Spleen (tissue), 11 donors: Measurements from ENCODE around the gene RNF152. TPM values are rescaled to one million over a fixed set of nuclear protein-coding genes. Genes with fewer than 3 reads are reported as not detected.

Source experiments
- DNase-seq: peaks from one replicate; pipeline ENCODE4 v3.0.0-alpha.2; 2020
- H3K27ac ChIP-seq, 8 donors: fragments of 200-600 bp; sonication (generic) in 7 of 8; 1 replicate in 4 of 8; 2 replicates in 4 of 8; pipeline versions ENCODE4 v1.5.0 to v1.8.0; 2016 to 2021; ENCODE audit warnings: inconsistent platforms in 4 of 8, mild to moderate bottlenecking in 4 of 8, moderate library complexity in 1 of 8
- H3K27me3 ChIP-seq, 7 donors: fragments of 200-600 bp; sonication (generic) in 6 of 7; replicated peaks in 1 of 7; 1 replicate in 4 of 7; 2 replicates in 3 of 7; pipeline versions ENCODE4 v1.5.0 to v1.8.0; 2016 to 2021; ENCODE audit warnings: inconsistent platforms in 3 of 7, mild to moderate bottlenecking in 1 of 7
- H3K36me3 ChIP-seq, 6 donors: fragments of 200-600 bp; sonication (generic) in 5 of 6; 1 replicate in 4 of 6; 2 replicates in 2 of 6; pipeline versions ENCODE4 v1.5.0 to v1.8.0; 2016 to 2021; ENCODE audit warnings: inconsistent platforms in 2 of 6
- H3K4me1 ChIP-seq, 6 donors: fragments of 200-600 bp; sonication (generic) in 5 of 6; 1 replicate in 3 of 6; 2 replicates in 3 of 6; pipeline versions ENCODE4 v1.5.0 to v1.8.0; 2016 to 2021; ENCODE audit warnings: inconsistent platforms in 3 of 6
- H3K4me3 ChIP-seq, 8 donors: fragments of 200-600 bp; sonication (generic) in 7 of 8; 1 replicate in 4 of 8; 2 replicates in 4 of 8; pipeline versions ENCODE4 v1.5.0 to v1.8.0; 2016 to 2021; ENCODE audit warnings: inconsistent platforms in 4 of 8, mild to moderate bottlenecking in 4 of 8, moderate library complexity in 2 of 8
- H3K9me3 ChIP-seq, 8 donors: fragments of 200-600 bp; sonication (generic) in 7 of 8; 1 replicate in 4 of 8; 2 replicates in 4 of 8; pipeline versions ENCODE4 v1.5.0 to v1.8.0; 2016 to 2021; ENCODE audit warnings: inconsistent platforms in 4 of 8
- POLR2A ChIP-seq, 3 donors: fragments of 450-650 bp; IDR thresholded peaks; one replicate each; pipeline ENCODE4 v1.5.1; 2017; ENCODE audit warnings: antibody characterized with exemption in 3 of 3, mild to moderate bottlenecking in 1 of 3
- POLR2AphosphoS5 ChIP-seq, 3 donors: sonication (generic); formaldehyde crosslinking; IDR thresholded peaks; one replicate each; pipeline ENCODE4 v1.5.1; 2017; ENCODE audit warnings: antibody characterized with exemption in 3 of 3
- WGBS, 5 donors: extraction: QIAGEN DNeasy Blood & Tissue Kit in 3 of 5; methylation state at CpG; one replicate each; pipeline versions ENCODE4 v1.1.5 to v1.1.7; 2013 to 2018; 5-methylcytosine and 5-hydroxymethylcytosine counted together
- intact Hi-C: fragments of 100-400 bp; cut with DNase I; formaldehyde crosslinking; loops from one replicate; pipeline ENCODE4 v1.15.0; 2023; ENCODE audit warnings: low total_unique reads
- polyA plus RNA-seq, 3 donors: library from polyadenylated mRNA; stranded (reverse); fragments of 200-250 nt; gene quantifications; one replicate each; pipeline ENCODE4 v1.2.1, GENCODE V29; 2013
- total RNA-seq, 7 donors: library from RNA; depleted of rRNA in 3 of 7; stranded (reverse); fragments of >200 nt in 3 of 7; fragmentation: NEBNext Ultra II Directional in 4 of 7; extraction: Animal tissue kit (Norgen Biotek cat#: 25700) in 4 of 7; gene quantifications; one replicate each; pipeline versions ENCODE4 v1.1.0 to v1.2.1, GENCODE V29; 2016 to 2021
- TF ChIP-seq, protein P1 (sequence below), 11 experiments: fragments of 200-600 bp in 7 of 11; fragments of 450-650 bp in 4 of 11; sonication (generic) in 4 of 11; IDR thresholded peaks in 8 of 11; conservative IDR thresholded peaks in 3 of 11; 1 replicate in 7 of 11; 2 replicates in 4 of 11; pipeline versions ENCODE4 v1.4.0 to v1.8.0; 2016 to 2021; ENCODE audit warnings: antibody characterized with exemption in 11 of 11, inconsistent platforms in 4 of 11, mild to moderate bottlenecking in 1 of 11
- donor health status: healthy with polysubstance abuse.
- donor health status: DM: no; HTN: no; CAD: no; lungs with moderate emphysema.
- donor health status: DM: no; HTN: no; CAD: no.
- donor health status: Bipolar disorder and iron deficiency.
- donor health status: healthy.
- donor health status: DM: no; HTN: no; CAD: no.
- donor health status: DM: yes; HTN: yes; CAD: no.

Gene RNF152
- total and polyA plus RNA-seq, 10 donors: 0.15 to 7.1 (median 2.2) TPM

DNA sequence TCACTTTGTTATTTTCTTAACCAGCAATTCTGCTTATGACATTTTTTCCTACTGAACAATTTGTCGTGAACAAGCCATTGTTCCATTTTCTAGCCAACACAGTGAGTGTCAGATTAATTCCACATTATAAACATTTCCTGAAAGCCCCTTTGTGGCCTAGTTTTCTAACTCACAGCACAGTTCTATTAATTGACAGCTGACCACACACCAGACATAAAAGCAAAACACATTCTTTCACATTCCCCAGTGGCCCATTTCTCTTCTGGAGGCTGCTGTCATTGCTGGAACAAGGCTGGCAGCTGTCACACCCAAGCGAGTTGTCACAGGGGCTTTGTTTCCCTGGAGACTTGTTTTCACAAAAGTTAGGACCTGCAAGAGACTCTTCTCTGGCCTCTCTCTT, 50.7 kb downstream of the RNF152 start:
- Histone ChIP-seq H3K27ac (no peak overlapping the region), H3K4me3 (no peak overlapping the region), H3K27me3 (no peaks in the 10 kb centered on the region), H3K4me1 (no peaks in the 10 kb centered on the region), H3K36me3 (no peaks in the 10 kb centered on the region), H3K9me3 (peaks cover 0 to 6% (median 0%) of the 10 kb centered on the region in 8 donors)
- intact Hi-C loops: no loop called here
- no peak for DNase-seq
- WGBS, 5 donors: 48 to 58% (median 51%) methylated on average over 2 of the region's 2 CpGs
- TF ChIP-seq, protein P1, sequence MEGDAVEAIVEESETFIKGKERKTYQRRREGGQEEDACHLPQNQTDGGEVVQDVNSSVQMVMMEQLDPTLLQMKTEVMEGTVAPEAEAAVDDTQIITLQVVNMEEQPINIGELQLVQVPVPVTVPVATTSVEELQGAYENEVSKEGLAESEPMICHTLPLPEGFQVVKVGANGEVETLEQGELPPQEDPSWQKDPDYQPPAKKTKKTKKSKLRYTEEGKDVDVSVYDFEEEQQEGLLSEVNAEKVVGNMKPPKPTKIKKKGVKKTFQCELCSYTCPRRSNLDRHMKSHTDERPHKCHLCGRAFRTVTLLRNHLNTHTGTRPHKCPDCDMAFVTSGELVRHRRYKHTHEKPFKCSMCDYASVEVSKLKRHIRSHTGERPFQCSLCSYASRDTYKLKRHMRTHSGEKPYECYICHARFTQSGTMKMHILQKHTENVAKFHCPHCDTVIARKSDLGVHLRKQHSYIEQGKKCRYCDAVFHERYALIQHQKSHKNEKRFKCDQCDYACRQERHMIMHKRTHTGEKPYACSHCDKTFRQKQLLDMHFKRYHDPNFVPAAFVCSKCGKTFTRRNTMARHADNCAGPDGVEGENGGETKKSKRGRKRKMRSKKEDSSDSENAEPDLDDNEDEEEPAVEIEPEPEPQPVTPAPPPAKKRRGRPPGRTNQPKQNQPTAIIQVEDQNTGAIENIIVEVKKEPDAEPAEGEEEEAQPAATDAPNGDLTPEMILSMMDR (IDR thresholded peaks at IDR 0.05 in 8 of 11, conservative IDR thresholded peaks at IDR 0.05 in 3 of 11): no peak
- TF ChIP-seq POLR2A (IDR thresholded peaks at IDR 0.05): no peak
- TF ChIP-seq POLR2AphosphoS5 (IDR thresholded peaks at IDR 0.05): no peak

DNA sequence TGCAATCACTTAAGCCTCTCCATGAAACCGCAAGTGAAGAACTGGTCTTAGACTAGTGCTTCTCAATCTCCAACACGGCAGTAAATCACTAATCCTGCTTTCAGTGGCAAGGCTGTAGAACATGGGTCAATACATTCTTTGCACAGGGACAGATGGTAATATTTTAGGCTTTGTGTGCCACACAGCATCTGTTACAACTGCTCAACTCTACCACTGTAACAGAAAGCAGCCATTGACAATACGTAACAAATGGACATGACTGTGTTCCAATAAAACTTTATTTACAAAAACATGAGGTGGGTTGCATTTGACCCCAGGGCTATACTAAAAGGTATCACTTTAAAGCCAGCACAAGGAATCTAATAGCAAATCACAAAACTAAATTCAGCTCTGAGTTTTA, 51.1 kb downstream of the RNF152 start:
- WGBS, 5 donors: 63 to 98% (median 75%) methylated on average over 3 of the region's 3 CpGs
- DNase-seq: no peak
- Histone ChIP-seq H3K4me3 (no peak overlapping the region), H3K27ac (no peak overlapping the region), H3K27me3 (no peaks in the 10 kb centered on the region), H3K36me3 (no peaks in the 10 kb centered on the region), H3K9me3 (peaks cover 0 to 6% (median 0%) of the 10 kb centered on the region in 8 donors), H3K4me1 (no peaks in the 10 kb centered on the region)
- intact Hi-C loops: no loop called here
- TF ChIP-seq, protein P1 (IDR thresholded peaks at IDR 0.05 in 8 of 11, conservative IDR thresholded peaks at IDR 0.05 in 3 of 11): no peak
- TF ChIP-seq POLR2A (IDR thresholded peaks at IDR 0.05) (no peak), POLR2AphosphoS5 (IDR thresholded peaks at IDR 0.05) (no peak)

DNA sequence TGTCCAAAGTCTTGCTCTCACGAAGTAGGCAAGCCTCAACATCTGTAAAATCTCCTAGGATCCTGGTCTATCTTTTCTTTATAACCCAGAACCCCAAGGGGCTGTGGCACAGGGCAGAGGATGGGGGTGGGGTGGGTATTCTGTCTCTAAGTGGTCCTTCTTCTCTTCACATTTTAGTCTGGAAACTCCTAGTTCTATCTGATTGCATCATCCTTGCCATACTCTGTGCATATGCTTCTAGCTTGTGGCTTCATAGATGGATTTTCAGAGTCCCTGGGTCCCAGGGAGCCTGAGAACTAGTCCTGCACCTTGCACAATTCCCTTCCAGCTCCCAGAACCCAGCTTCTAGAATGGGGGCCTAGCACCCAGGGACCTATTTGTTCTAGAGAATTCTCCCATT, 52.5 kb downstream of the RNF152 start:
- DNase-seq: no peak
- H3K4me3 ChIP-seq: no peak overlapping the region
- TF ChIP-seq, protein P1 (IDR thresholded peaks at IDR 0.05 in 8 of 11, conservative IDR thresholded peaks at IDR 0.05 in 3 of 11): no peak
- TF ChIP-seq POLR2A (IDR thresholded peaks at IDR 0.05): no peak
- no peak for TF ChIP-seq POLR2AphosphoS5 (IDR thresholded peaks at IDR 0.05)
- H3K9me3 ChIP-seq: no peaks in the 10 kb centered on the region
- 50 to 80% (median 74%) methylated on average over 1 of the region's 1 CpG for WGBS, 5 donors
- no peaks in the 10 kb centered on the region for H3K27me3 ChIP-seq
- intact Hi-C loops: no loop called here
- no peaks in the 10 kb centered on the region for H3K4me1 ChIP-seq
- H3K36me3 ChIP-seq: no peaks in the 10 kb centered on the region
- H3K27ac ChIP-seq: no peak overlapping the region

DNA sequence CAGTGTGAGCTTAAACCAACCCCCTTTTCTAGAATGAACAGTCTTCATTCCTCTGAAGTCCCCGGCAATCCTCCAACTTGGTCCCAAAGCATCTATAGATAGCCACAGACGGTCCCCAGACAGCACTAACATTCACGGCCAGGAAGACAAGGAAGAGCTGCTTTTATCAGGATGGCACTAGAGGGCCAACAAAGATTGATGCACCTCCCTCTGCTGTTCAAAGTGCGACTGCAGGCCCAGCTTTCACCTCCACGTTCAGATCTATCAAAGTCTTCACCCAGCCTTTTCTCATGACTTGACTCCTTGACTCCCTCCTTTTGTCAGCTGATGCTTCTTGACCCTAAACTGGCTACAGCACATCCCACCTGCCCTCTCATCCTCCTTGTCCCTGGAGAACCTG, 54.3 kb downstream of the RNF152 start:
- peaks cover 4 to 6% (median 4%) of the 10 kb centered on the region in 6 donors for H3K4me1 ChIP-seq
- no peaks in the 10 kb centered on the region for H3K36me3 ChIP-seq
- TF ChIP-seq POLR2A (IDR thresholded peaks at IDR 0.05): no peak
- TF ChIP-seq POLR2AphosphoS5 (IDR thresholded peaks at IDR 0.05): no peak
- 81 to 90% (median 87%) methylated on average over 5 of the region's 5 CpGs for WGBS, 5 donors
- H3K27ac ChIP-seq: no peak overlapping the region
- peaks cover 0 to 14% (median 0%) of the 10 kb centered on the region in 7 donors for H3K27me3 ChIP-seq
- H3K9me3 ChIP-seq: no peaks in the 10 kb centered on the region
- intact Hi-C loops: no loop called here
- DNase-seq: no peak
- H3K4me3 ChIP-seq: no peak overlapping the region

DNA sequence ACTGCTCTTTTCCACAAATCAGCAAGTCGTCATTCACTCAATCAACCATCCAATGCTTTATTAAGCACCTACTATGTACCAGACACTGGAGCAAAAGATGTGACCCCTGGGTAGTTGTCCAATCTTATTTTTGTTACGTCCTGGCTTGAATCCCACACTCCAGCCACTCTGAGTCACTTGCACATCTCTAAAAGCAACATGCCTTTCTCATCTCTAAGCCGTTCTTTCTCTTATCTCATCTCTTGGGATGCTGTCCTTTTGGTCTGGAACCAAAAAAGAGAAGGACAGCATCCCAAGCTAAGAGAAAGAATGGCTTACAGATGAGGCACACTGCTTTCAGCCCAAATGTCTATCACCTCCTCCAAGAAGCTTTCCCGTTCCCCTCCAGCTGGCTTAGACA, 58.8 kb downstream of the RNF152 start:
- TF ChIP-seq POLR2A (IDR thresholded peaks at IDR 0.05) (no peak), POLR2AphosphoS5 (IDR thresholded peaks at IDR 0.05) (no peak)
- TF ChIP-seq, protein P1 (IDR thresholded peaks at IDR 0.05 in 8 of 11, conservative IDR thresholded peaks at IDR 0.05 in 3 of 11): no peak
- Histone ChIP-seq H3K27me3 (peaks cover 0 to 40% (median 0%) of the 10 kb centered on the region in 7 donors), H3K4me1 (peaks cover 9 to 19% (median 14%) of the 10 kb centered on the region in 6 donors), H3K36me3 (no peaks in the 10 kb centered on the region), H3K9me3 (no peaks in the 10 kb centered on the region), H3K4me3 (no peak overlapping the region), H3K27ac (no peak overlapping the region)
- 67 to 81% (median 72%) methylated on average over 4 of the region's 4 CpGs for WGBS, 5 donors
- no peak for DNase-seq
- intact Hi-C loops: no loop called here
